ENCODE results near the gene TYK2.

TYK2 gene

DNA sequence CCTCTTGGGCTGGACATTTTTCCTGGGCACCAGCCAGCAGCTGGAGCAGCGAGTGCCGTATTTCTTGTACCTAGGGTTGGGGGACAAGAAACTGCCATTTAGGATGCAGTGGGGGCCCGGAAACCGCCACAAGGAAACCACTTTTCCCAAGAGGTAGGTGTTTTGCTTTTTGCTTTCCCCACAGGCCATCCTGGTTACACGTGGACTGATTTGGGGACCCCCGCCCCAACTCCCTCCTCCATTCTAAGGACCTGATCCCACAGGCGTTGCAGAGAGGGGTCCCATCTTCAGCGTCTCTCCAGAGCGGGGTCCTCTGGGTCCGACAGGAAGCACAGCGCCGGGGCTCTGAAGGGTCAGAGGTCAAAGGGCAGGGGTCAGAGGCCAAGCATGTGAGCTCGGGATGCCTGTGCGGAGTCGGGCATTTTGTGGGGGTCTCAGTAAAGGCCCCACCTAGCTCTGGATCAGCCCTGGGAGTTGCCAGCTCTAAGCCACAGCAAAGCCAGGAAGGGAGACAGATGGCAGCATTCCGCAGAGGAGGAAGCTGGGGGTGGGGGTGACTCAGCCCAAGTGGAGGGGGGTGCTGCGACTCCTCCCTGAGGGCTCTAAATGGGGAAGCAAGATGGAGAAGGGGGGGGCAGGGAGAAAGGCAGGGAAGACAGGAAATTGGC is 75.1 kb downstream of the TYK2 start:
- no peak overlapping the region for H3K4me3 ChIP-seq (ENCODE audit: low read length)
- TF ChIP-seq ZNF274 (IDR thresholded peaks at IDR 0.05; ENCODE audit: low read depth, low read length), result no peak

Measured in GM08714 (cell line).